CD4-positive, alpha-beta T cell (primary cell): ENCODE data around the gene PRXL2B. TPM values are rescaled to one million over a fixed set of nuclear protein-coding genes. Genes with fewer than 3 reads are reported as not detected.

ENCODE experiments used
- ATAC-seq: fragments of 200-7000 bp; cut with Tn5 transposase; one replicate; pipeline ENCODE4 v1.10.0; 2022; ENCODE audit warnings: mild to moderate bottlenecking; ENCODE audit not compliant: poor library complexity
- CTCF ChIA-PET: fragments of 350-600 bp; sonication (Branson Sonifier 250); formaldehyde crosslinking; loops from one replicate; lab custom pipeline; 2021; ENCODE audit warnings: antibody characterized with exemption, inconsistent platforms; lab: Charles Lee
- POLR2A ChIA-PET: fragments of 350-600 bp; sonication (Branson Sonifier 250); formaldehyde crosslinking; loops from one replicate; lab custom pipeline; 2021; ENCODE audit warnings: antibody characterized with exemption, inconsistent platforms; lab: Charles Lee
- DNase-seq, 14 experiments: peaks; one replicate each; pipeline ENCODE4 v3.0.0-alpha.2; 2013 to 2020; ENCODE audit warnings: mixed read lengths in 2 of 14
- H3K27ac ChIP-seq, 2 donors: one replicate each; pipeline versions ENCODE4 v1.5.1 to v1.7.0; 2013; ENCODE audit warnings: low read length in 2 of 2, low read depth in 1 of 2, mild to moderate bottlenecking in 1 of 2
- H3K27me3 ChIP-seq, 2 experiments: 1 replicate in 1 of 2; 2 replicates in 1 of 2; pipeline versions ENCODE4 v1.6.1 to v1.7.0; 2013; ENCODE audit warnings: low read length in 2 of 2, control low read depth in 1 of 2, mild to moderate bottlenecking in 1 of 2, moderate library complexity in 1 of 2; ENCODE audit not compliant: insufficient read depth in 2 of 2, control insufficient read depth in 1 of 2
- H3K36me3 ChIP-seq: one replicate; pipeline ENCODE4 v1.6.1; 2013; ENCODE audit warnings: low read length, control low read depth; ENCODE audit not compliant: insufficient read depth
- H3K4me1 ChIP-seq: one replicate; pipeline ENCODE4 v1.6.1; 2013; ENCODE audit warnings: low read length, control low read depth; ENCODE audit not compliant: insufficient read depth
- H3K4me3 ChIP-seq: one replicate; pipeline ENCODE4 v1.5.1; 2013; ENCODE audit warnings: mild to moderate bottlenecking, low read length, moderate library complexity
- H3K9me3 ChIP-seq, 2 experiments: 1 replicate in 1 of 2; 2 replicates in 1 of 2; pipeline versions ENCODE4 v1.6.1 to v1.7.0; 2013; ENCODE audit warnings: low read length in 2 of 2, mild to moderate bottlenecking in 2 of 2, control low read depth in 1 of 2, moderate library complexity in 1 of 2; ENCODE audit not compliant: control insufficient read depth in 1 of 2, insufficient read depth in 1 of 2
- H3K27ac Mint-ChIP-seq: one replicate; pipeline ENCODE4 v1.8.0; 2020; ENCODE audit warnings: mixed read lengths
- H3K27me3 Mint-ChIP-seq: one replicate; pipeline ENCODE4 v1.8.0; 2021; ENCODE audit warnings: mixed read lengths
- H3K36me3 Mint-ChIP-seq: one replicate; pipeline ENCODE4 v1.8.0; 2021; ENCODE audit warnings: low read depth, mixed read lengths
- H3K4me1 Mint-ChIP-seq: one replicate; pipeline ENCODE4 v1.8.0; 2021; ENCODE audit warnings: low read depth, mixed read lengths
- H3K4me3 Mint-ChIP-seq: one replicate; pipeline ENCODE4 v1.8.0; 2020; ENCODE audit warnings: mild to moderate bottlenecking, mixed read lengths
- H3K9me3 Mint-ChIP-seq: one replicate; pipeline ENCODE4 v1.8.0; 2020; ENCODE audit warnings: mixed read lengths
- intact Hi-C, 2 experiments: fragments of 100-400 bp; cut with DNase I in 1 of 2; cut with micrococcal nuclease in 1 of 2; formaldehyde crosslinking; loops; one replicate each; pipeline versions ENCODE4 v1.15.1 to v1.9.0; 2023 to 2025; cut with DNase I, micrococcal nuclease
- total RNA-seq, 174 experiments: library from RNA in 2 of 174; stranded (reverse) in 2 of 174; gene quantifications; one replicate each; pipeline ENCODE4 v1.2.3 and lab custom pipeline; 2021 to 2026
- TF ChIP-seq, protein P1 (sequence below): fragments of 200-600 bp; IDR thresholded peaks from one replicate; pipeline ENCODE4 v1.8.0; 2022; ENCODE audit warnings: antibody characterized with exemption, mild to moderate bottlenecking

PRXL2B gene
- total RNA-seq, 2 experiments from 2014 or later, result 11.0 to 12.8 TPM

DNA sequence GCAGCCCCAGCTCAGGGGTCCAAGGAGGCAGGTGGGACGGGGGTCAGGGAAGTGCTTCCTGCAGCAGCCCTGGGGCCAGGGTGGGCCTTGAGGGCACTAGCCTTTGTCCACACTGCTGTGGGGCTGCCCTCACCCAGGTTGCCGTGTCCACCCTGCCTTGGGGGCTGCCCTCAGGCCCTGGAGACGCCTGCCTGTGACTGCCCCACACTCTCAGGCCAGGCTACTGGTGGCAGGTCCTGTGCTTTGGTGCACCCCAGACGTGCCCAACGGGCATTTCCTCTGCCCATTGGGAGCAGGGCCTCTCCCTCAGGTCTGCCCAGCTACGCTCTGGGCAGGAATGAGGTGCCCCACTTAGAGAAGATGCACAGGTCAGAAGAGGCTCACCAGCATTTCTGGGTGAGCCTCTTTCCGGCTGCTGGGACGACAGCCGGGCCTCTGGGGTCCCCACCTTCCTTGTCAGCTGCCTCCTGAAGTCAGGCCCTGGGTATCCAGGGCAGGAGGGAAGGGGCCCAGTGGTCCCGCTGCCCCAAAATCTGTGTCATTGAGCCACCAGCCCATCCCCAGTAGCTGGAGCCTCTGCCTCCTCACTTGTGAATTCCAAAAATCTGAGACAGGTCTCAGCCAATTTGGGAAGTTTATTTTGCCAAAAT, 48.9 kb downstream of the PRXL2B start:
- Mint-ChIP-seq H3K36me3 (no peaks in the 10 kb centered on the region), H3K9me3 (no peaks in the 10 kb centered on the region), H3K4me1 (peaks cover 7% of the 10 kb centered on the region), H3K4me3 (no peak overlapping the region), H3K27ac (no peak overlapping the region), H3K27me3 (peaks cover 15% of the 10 kb centered on the region)
- Histone ChIP-seq H3K27ac (no peak overlapping the region), H3K4me3 (no peak overlapping the region), H3K27me3 (peaks cover 0 to 3% of the 10 kb centered on the region in 2 experiments), H3K4me1 (peaks cover 4% of the 10 kb centered on the region), H3K9me3 (peaks cover 0 to 27% of the 10 kb centered on the region in 2 experiments), H3K36me3 (no peaks in the 10 kb centered on the region)
- CTCF ChIA-PET, result no interaction called here
- POLR2A ChIA-PET, result no interaction called here
- TF ChIP-seq, protein P1, sequence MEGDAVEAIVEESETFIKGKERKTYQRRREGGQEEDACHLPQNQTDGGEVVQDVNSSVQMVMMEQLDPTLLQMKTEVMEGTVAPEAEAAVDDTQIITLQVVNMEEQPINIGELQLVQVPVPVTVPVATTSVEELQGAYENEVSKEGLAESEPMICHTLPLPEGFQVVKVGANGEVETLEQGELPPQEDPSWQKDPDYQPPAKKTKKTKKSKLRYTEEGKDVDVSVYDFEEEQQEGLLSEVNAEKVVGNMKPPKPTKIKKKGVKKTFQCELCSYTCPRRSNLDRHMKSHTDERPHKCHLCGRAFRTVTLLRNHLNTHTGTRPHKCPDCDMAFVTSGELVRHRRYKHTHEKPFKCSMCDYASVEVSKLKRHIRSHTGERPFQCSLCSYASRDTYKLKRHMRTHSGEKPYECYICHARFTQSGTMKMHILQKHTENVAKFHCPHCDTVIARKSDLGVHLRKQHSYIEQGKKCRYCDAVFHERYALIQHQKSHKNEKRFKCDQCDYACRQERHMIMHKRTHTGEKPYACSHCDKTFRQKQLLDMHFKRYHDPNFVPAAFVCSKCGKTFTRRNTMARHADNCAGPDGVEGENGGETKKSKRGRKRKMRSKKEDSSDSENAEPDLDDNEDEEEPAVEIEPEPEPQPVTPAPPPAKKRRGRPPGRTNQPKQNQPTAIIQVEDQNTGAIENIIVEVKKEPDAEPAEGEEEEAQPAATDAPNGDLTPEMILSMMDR, result no peak
- intact Hi-C loops, result no loop called here
- no peak for ATAC-seq
- no peak for DNase-seq

DNA sequence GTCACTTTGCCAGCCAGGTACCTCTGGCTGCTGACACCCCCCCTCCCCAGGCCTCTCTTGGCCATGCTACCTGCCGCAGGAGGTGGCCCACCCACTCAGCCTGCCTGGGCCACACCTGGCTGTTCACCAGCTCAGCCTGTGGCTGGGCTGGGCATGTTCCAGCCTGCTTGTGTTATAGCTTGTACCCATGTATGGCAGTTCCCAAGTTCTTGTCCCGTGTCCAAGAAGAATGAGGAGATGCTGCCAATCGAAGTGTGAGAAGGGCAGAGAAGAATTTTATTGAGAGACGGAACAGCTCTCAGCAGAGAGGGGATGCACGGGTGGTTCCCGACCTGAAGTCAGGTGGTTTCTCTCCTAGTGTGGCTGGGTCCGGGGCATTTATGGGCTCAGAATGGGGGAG, 50.2 kb downstream of the PRXL2B start:
- ChIA-PET CTCF (no interaction called here), POLR2A (interaction anchor here (0.8 kb wide), 1 partner anchor 13 kb away, joined by 3 read pairs; no protein-coding TSS in a partner anchor)
- H3K36me3 Mint-ChIP-seq, result no peaks in the 10 kb centered on the region
- H3K4me3 Mint-ChIP-seq, result no peak overlapping the region
- Histone ChIP-seq H3K27me3 (no peaks in the 10 kb centered on the region), H3K9me3 (peaks cover 0 to 22% of the 10 kb centered on the region in 2 experiments), H3K36me3 (no peaks in the 10 kb centered on the region), H3K4me3 (no peak overlapping the region), H3K4me1 (peaks cover 13% of the 10 kb centered on the region), H3K27ac (no peak overlapping the region)
- DNase-seq (no peak), ATAC-seq (no peak)
- intact Hi-C loops, result no loop called here
- peaks cover 5% of the 10 kb centered on the region for H3K27me3 Mint-ChIP-seq
- no peaks in the 10 kb centered on the region for H3K9me3 Mint-ChIP-seq
- TF ChIP-seq, protein P1, result no peak
- H3K4me1 Mint-ChIP-seq, result peaks cover 7% of the 10 kb centered on the region
- H3K27ac Mint-ChIP-seq, result no peak overlapping the region

DNA sequence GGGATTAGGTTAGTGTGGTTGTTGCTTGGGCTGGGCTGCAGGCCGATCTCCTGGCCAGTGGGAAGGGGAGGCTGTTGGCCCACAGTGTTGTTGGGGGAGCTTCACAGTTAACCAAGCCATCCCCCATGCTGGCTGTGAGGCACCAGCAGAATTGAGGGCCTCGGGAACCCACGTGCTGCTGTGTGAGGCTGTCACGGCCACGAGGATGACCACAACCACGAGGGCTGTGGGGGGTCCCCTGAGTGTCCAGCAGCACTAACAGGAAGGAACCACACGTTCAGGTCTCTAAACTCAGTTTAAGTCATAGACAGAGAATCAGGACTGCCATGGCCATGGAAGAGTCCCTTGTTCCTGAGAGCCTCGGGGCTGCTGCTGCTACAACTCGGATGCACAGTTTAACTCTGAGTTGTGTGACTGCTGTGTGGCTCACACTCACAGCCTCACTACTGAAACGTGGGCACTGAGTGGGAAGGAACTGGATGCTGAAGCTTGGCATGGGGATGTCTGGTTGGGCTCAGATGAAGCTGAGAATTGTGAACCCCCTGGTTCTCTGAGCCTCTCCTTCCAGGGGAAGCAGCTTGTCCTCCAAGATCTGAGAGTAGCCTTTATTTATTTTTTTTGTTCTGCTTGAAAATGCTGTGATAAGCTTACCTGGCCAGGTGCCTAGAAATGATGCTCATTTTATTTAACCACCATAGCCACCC, 51.0 kb downstream of the PRXL2B start:
- ChIA-PET POLR2A (interaction anchor here (0.8 kb wide), 1 partner anchor 14 kb away, joined by 3 read pairs; no protein-coding TSS in a partner anchor), CTCF (no interaction called here)
- Histone ChIP-seq H3K9me3 (peaks cover 0 to 22% of the 10 kb centered on the region in 2 experiments), H3K4me3 (no peak overlapping the region), H3K4me1 (peaks cover 20% of the 10 kb centered on the region), H3K27ac (no peak overlapping the region), H3K36me3 (no peaks in the 10 kb centered on the region), H3K27me3 (no peaks in the 10 kb centered on the region)
- Mint-ChIP-seq H3K27ac (peak overlapping the region; percentile 47), H3K4me1 (peaks cover 12% of the 10 kb centered on the region), H3K4me3 (peak overlapping the region; percentile 25), H3K36me3 (no peaks in the 10 kb centered on the region), H3K27me3 (no peaks in the 10 kb centered on the region), H3K9me3 (no peaks in the 10 kb centered on the region)
- TF ChIP-seq, protein P1, result no peak
- DNase-seq, result no peak
- no peak for ATAC-seq
- intact Hi-C loops, result no loop called here
